Right renal pelvis (tissue), 4 donors: ENCODE measurements around the gene FAM228B. TPM values are rescaled to one million over a fixed set of nuclear protein-coding genes. Genes with fewer than 3 reads are reported as not detected.
A peak's percentile ranks its signal among the peaks of the same experiment; 100 is the strongest.
"Not testable (repeated sequence)": the region's sequence is repeated elsewhere in the genome, so short reads cannot be mapped to it uniquely, and the experiment has no call there.

ENCODE experiments used
- DNase-seq, 4 donors: peaks; one replicate each; pipeline ENCODE4 v3.0.0-alpha.2; 2013; ENCODE audit warnings: low read depth in 4 of 4, low spot score in 3 of 4, missing footprints in 1 of 4
- polyA plus RNA-seq, 4 donors: library from polyadenylated mRNA; unstranded; fragments of 120-200 nt; gene quantifications; one replicate each; pipeline ENCODE4 v1.2.1, GENCODE V29; 2013; ENCODE audit not compliant: insufficient read length in 4 of 4

The FAM228B gene
- polyA plus RNA-seq, 4 donors, result 21.6 to 33.0 (median 29.3) TPM

DNA sequence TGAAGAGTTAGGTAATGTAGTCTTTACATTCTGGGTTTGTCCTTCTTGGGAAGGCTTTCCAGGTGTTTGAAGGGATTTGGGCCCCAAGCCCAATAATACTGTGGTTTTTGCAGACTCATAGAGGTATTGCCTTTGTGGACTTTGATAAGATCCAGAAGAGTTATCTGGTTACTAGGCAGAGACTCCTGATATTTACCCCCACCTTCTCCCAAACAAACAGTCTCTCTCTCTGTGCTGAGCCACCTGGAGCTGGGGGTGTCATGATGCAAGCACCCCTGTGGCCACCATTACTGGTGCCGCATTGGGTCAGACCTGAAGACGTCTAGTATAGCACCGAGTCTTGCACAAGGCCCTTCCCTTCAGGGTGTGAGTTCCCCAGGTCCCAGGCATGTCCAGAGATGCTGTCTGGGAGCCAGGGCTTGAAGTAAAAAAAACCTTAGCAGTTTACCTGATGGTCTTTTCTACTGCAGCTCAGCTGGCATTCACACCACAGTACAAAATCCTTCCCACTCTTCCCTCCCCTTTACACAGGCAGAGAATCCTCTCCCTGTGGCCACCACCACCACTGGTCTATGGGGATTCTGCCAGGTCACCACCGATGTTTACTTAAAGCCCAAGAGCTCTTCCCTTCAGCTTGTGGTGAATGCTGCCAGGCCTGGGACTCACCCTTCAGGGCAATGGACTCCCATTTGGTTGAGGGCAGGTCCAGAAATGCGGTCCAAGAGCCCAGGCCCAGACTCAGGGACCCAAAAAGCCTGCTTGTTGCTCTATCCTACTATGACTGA is 29.3 kb downstream of the FAM228B start:
- no peak for DNase-seq

DNA sequence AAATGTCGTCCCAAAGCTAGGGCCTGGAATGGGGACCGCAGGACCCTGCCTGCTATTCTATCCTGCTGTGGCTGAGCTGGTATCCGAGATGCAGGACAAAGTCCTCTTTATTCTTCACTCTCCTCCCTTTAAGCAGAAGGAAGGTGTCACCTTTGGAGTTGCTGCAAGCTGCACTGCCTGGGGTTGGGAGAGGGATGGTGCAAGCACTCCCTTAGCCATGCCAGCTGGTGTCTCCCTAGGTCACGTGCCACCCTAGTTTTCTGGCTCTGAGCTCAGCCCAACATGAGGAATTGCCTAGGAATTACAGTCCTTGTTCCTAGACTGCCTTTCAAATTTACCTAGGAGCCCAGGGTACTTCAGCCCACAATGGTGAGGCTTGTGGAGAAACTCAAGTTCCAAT is 30.2 kb downstream of the FAM228B start:
- no peak for DNase-seq

DNA sequence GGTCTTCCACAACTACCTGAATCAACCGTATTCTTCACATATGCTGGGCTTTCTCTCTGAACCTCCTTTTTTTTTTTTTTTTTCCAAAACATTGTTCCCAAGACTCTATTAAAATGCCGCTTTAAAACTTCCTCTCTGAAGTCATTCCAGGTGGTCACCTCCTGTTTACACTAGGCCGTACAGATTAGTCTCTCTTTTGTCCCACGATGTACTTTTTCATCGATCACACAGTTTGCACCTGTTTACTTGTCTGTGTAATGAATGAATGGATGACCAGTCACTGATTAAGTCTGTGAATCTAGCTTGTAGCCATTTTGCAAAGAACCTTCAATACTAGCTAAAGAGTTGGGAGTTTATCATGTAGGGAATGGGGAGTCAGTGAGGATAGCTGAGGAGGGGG is 34.9 kb downstream of the FAM228B start:
- no peak for DNase-seq

DNA sequence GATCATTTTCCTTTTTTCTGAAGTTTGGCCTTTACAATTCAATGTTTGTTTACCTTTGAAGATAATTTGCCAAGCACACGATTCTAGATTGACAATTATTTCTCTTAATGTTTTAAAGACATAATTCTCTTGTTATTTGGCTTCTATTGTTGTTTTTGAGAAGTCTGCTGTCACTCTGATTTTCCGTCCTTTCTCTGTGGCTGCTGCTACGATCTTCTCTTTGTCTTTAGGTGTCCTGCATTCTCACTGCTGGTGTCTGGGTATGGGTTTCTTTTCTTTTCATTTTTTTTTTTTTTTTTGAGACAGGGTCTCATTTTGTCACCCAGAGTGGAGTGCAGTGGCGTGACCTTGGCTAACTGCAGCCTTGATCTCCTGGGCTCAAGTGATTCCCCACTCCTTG is 36.4 kb downstream of the FAM228B start:
- no peak for DNase-seq

DNA sequence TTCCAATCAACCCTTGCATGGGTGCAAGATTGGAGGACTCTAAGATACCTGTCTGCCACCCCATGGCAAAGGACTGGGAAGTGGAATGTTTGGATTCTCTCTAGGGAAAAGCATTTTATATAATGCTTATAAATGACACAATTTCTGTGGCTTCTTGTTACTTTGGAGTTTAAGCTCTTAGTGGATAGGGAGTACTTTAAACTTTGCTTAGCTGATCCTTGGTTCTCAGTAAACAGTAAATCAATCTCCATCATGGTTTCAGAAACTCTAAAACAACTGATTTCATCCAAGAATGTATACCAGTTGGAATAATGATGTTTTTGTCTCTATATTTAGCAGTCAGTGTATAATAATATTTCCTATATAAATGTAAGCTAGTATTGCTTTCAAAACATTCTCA is 37.5 kb downstream of the FAM228B start:
- DNase-seq, result no peak

DNA sequence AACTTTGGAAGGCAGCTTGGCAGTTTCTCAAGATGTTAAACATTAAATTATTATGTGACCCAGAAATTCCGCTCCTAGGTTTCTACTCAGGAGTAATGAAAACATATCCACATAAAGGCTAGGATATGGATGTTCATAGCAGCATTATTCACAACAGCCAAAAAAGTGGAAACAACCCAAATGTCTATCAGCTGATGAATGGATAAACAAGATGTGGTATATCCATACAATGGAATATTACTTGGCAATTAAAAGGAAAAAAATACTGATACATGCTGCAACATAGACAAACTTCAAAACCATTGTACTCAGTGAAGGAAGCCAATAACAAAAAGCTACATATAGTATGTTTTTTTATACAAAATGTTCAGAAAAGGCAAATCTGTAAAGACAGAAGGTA is 39.2 kb downstream of the FAM228B start:
- no peak for DNase-seq

DNA sequence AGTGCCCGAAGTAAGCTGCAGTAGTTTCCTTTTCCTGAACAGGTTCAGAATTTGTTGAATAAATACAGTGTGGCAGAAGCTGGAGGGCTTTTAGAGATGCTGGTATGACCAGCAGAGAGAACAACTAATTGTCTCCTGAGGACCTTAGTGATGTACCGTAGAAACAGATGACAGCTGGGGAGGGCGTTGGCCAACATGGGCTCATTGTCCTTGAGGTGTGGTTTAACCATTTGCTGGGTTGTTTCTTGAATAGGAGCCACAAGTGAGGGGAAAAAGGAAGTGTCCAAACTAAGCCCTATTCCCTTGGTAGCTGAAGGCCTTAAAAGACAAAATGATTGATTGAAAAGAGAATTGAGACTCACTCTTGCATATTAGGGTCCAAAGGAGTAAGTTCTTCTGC is 39.9 kb downstream of the FAM228B start:
- no peak for DNase-seq

DNA sequence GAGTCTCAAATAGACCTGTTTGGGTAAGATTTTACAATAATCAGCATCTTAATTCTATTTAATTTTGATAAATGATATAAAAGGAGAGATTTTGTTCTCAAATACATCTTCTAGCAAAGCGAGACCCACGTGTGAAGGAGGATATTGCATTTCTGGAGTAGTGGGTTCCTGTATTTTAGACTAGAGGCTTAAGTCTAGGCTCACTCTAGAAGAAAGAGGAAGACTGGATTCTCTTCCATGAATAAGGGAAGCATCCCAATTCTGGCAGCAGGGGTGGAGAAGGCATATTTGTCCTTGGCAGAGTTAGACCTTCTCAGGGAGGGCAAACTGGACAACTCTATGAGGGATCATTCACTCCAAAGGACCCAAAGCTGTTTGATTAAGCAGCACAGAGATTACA is 40.3 kb downstream of the FAM228B start:
- DNase-seq, result no peak

DNA sequence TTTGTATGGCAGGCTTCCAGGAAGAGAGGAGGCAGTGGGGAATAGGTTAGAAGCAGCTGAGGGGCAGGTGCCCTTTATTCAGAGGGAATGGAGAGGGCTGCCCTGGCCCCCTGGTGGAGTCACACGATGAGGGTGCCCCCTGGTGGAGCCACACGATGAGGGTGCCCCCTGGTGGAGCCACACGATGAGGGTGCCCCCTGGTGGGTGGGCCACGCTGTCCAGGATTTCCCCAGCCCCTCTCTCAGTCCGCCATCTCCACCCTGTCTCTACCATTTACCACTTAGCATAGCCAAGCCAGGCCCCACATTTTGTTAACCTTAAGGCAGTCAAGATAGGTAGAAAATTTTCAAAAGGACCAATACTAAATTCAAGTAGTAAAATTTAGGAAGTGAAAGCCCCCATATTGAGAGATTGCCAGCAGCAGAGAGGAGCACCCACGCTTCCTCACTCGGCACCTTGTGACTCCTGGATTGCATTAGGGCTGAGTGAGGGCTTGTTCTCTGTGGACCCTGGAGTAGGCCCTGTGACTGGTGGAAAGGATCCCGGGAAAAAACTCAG is 41.2 kb downstream of the FAM228B start:
- no peak for DNase-seq

DNA sequence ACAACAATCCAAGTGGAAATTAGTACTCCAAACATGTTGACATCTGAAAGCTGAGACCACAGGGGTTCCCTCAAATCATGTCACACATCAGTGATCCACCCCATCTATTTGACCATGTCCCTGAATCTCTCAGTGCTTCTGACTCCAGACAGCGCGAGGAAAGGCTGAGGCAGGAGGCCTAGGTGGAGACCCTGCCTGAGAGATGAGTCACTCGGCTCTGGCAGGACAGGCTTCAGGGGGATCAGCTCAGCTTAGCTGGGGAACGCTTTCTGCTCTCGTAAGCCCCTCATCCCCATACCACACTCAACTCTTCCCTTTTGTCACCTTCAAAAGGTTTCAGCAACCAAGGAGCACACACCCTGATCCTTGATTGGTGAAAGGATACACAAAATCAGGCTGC is 45.8 kb downstream of the FAM228B start:
- DNase-seq, result no peak

DNA sequence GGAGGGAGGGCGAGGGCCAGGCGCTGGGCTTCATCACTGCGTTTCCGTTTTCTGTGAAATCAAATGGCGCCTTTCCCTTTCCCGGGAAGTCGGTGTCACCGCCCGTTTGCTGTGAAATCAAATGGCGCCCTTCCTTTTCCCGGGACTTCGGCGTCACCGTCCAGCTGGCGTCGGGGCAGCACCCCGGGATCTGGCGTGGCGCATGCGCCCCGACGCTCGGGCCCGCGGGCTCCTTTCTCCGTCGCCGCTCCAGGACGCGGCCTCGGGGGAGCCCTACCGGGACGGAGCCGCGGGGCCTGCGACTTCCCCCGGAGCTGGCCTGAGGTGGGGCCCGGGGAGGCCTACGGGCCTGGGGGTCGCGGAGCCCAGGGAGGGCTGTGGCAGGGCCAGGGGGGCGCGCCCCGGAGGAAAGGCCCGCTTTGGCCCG is 51.6 kb downstream of the FAM228B start, which contains the start of gene FAM228A:
Gene FAM228A, plus strand, starts transcription at position 203 of the 427 bp plus-strand sequence. CDS start 428 bp downstream, outside the sequence.
- no peak for DNase-seq

DNA sequence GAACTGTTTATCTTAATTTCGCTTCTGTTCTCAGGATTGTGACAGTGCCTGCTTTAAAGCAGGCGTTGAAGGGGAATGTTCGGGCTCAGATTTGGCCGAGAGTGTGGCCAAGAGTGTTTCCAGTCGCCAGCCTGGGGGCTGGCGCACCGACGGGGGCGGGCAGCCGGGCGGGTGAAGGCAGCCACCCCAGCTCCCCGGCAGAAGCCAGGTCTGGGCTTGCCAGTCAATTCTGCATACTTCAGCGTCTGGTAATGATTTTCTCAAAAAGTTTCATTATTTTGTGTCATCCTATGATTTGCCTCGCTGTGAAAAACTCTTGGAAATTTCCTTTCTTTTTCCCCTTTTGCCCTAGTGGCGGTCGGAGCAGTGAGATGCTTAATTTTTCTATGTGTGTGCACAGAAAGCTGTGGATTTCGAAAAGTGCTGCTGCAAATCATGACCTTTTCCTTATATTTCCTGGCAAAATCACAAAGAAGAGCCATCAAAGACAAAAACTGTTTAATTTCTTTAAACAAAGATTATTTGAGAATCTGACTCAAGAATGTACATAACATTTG is 52.4 kb downstream of the FAM228B start:
- DNase-seq, result no peak

DNA sequence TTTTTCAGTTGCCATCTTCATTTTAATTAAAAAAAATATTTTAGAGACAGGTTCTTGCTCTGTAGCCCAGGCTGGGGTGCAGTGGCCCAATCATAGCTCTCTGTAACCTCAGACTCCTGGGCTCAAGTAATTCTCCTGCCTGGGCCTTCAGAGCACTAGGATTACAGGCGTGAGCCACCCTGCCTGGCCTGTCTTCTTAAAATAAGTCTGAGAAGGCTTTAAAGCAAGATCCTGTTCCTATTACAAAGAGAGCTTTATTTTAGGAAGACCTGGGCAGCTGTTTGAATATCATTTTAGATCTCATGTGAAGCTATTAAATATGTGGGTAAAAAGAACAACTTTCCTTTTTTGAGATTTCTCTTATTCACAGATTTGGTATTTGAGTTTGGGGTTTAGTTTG is 53.1 kb downstream of the FAM228B start:
- no peak for DNase-seq

DNA sequence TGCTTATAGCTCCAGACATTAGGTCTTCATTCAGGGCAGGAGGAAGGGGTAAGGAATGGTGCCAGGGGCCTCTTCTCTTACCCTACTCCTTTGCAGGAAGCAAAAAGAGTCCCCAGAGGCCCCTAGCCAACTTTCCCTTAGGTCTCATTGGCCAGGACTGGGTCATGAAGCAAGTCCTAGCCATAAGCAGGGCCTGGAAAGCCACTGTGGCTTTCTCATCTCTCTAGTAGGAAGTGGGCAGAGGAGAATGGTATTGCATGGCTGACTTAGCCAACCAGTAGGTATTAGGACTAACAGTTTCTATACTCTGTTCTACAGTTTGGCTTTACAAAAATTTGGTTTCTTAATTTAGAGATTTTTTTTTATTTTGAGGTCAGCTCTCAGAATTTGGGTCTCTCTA is 56.4 kb downstream of the FAM228B start:
- DNase-seq, result no peak

DNA sequence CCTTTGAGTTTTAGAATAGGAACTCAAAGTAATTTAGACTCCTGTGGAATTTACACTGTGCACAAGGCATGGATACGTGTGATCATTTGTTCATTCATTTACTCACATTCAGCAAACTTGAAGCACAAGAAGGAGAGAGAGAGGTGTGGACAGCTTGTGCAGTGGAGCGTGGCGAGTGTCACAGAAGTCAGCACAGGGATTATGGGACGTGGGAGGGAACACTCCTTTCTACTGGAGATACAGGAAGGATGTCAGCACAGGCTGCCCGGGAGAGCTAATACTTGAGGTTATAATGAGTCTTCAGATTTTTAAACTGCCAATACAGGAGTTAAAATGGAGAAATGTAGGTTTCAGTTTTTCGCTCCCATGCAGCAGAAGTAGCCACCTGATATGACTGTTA is 58.6 kb downstream of the FAM228B start:
- peak; percentile 8 to 28 (median 17) for DNase-seq

DNA sequence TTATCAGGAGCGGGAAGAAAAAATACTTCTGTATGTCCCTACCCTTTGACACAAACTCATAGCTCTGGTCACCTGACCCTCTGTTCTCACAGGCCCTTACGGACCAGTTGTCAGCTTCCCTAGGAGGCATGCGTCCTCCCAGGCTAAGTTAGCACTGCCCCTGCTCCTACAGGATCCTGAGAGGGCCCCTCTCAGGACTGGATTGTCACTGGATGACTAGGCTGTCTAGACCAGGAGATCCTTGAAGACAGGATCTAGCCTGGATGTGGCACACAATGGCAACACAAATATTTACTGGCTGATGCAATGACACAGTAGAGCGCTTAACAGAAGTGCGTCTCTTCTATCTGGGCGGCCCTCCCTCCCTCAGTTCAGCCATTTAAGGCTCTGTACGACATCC is 59.2 kb downstream of the FAM228B start:
- no peak for DNase-seq

DNA sequence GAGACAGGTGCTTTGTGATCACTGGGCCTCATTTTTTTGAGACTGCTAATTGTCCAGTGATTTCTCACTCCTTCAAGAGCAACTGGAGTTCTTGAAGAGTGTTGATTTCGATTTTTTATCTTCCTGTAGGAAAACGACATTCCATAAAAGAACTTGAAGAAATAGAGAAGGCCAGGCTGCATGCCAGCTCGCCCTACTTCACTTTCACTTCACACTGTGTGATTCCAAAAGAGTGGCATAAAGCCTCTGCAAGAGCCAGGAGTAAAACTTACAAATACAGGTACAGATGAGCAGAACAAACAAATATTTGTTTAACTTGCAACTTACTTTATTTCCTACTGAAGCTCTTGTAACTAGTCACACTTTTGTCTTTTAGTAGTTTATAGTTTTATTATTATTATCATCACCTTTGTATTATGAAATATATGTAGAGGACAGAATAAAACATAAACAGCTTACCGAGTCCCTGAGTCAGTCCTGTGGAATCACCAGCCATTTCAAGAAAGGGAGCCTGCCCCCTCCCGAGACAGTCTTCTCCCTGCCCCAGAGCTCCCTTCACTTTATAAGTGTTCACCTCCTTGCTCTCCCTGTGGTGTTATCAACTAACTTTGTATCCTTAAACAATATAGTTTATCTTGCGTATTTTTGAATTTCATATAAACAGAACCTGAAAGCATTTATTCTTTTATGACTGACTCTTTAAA is 60.2 kb downstream of the FAM228B start:
- DNase-seq, result no peak

DNA sequence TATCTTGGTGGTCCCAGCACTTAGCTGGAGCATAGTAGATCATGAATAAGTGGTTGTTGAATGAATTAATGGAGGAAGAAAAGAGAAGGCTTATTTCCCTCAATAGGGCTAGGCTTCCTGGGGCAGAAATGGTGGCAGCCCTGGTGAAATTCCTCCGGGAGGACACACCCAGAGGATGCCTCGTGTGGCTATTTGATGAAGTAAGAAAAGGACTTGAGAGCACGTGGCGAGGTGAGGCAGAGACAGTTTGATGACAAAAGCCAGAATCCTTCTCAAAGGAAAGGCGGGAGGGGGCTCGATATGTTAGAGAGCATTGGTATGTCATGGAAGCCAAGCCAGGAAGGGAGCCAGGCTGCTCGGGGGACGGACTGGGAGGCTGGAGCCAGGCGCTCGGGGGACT is 66.3 kb downstream of the FAM228B start:
- DNase-seq, result no peak

DNA sequence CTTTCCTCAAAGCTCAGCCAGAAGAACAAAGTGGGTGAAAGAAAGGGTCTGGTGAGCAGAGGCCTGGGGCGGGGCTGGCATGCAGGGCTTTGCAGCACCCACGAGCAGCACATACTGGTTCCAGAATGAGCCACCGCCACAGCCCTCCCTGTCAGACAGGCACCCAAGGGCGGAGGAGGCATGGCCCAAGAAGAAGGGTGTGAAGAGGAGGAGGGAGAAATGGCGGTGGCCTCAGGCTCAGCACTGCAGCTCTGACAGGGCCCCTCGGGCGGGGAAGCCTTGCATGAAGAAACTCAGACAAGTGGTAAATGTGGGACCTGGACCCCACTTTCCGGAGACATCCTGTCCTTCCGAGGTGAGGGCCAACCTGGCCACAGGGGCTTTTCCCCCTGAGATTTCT is 67.2 kb downstream of the FAM228B start:
- DNase-seq, result no peak

DNA sequence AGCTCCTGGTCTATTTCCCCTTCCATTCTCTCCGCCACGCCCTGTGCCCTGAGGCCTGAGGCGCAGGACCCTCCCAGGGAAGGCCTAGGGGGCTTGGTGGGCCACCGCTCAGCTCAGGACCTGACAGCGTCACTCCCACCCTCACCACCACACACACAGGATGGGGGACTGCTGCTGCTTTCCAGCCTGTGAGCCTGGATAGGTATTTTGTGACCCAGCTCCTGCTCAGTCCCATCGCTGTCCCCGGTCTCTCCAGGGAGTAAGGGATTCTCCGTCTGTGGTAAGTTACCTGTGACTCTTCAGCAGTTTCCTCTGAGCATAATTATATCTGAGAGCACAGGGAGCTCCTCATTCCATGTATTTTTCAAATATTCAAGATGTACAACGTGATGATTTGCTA is 67.9 kb downstream of the FAM228B start:
- no peak for DNase-seq

DNA sequence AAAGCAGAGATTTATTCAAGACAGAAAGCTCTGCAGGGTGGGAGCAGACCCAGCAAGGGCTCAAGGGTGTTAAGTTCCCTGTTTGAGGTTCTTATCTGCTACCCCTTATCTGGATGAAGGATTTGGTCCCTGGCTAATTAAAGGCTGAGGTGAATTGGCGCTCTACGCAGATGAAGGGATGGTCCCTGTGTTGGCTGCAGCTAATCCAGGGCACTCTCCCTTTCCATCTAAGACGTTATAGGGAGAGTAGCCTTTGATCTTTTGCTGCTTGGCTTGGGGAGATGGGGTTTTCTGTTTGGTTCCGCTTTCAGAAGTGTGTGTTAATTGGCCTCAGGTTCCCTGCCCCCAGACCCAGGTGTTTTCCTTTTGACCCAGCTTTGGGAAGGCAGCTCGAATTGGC is 68.6 kb downstream of the FAM228B start:
- DNase-seq, result no peak

DNA sequence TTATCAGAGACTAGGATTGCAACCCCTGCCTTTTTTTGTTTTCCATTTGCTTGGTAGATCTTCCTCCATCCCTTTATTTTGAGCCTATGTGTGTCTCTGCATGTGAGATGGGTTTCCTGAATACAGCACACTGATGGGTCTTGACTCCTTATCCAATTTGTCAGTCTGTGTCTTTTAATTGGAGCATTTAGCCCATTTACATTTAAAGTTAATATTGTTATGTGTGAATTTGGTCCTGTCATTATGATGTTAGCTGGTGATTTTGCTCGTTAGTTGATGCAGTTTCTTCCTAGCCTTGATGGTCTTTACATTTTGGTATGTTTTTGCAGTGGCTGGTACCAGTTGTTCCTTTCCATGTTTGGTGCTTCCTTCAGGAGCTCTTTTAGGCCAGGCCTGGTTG is 73.9 kb downstream of the FAM228B start:
- not testable (repeated sequence) for DNase-seq
